Subcutaneous adipose tissue (tissue), 4 donors: Measurements from ENCODE around the gene BICD1. TPM values are rescaled to one million over a fixed set of nuclear protein-coding genes. Genes with fewer than 3 reads are reported as not detected.

Source experiments
- total RNA-seq, 4 donors: library from RNA; depleted of rRNA; stranded (reverse); fragments of >200 nt; gene quantifications; one replicate each; pipeline ENCODE4 v1.1.0, GENCODE V29; 2016
- TF ChIP-seq, protein P1 (sequence below): fragments of 450-650 bp; IDR thresholded peaks from one replicate; pipeline ENCODE4 v1.5.1; 2016; ENCODE audit warnings: low read depth, mild to moderate bottlenecking, control low read depth, antibody characterized with exemption, moderate library complexity

The BICD1 gene
- total RNA-seq, 4 donors from 2014 or later, result 8.2 to 9.6 (median 9.2) TPM

DNA sequence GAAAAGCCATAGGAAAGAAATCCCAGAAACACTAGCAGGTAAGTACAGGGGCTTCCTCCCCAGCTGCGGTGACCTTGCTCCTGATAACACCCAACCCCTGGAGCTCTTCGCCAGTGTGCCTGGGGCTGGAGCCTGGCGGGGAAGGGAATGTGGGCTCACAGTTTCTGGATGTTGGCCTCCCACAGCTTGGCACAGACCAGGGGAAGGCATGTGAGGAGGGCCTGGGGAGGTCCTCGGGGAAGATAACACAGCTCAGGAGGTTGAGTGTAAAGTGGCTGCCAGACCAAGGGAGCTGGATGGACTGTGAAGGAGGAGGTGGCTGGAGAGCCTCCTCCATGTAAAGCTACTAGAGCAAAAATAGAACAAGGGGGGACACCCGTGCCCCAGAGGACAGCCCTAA lies 120.1 kb downstream of the BICD1 start:
- TF ChIP-seq, protein P1, sequence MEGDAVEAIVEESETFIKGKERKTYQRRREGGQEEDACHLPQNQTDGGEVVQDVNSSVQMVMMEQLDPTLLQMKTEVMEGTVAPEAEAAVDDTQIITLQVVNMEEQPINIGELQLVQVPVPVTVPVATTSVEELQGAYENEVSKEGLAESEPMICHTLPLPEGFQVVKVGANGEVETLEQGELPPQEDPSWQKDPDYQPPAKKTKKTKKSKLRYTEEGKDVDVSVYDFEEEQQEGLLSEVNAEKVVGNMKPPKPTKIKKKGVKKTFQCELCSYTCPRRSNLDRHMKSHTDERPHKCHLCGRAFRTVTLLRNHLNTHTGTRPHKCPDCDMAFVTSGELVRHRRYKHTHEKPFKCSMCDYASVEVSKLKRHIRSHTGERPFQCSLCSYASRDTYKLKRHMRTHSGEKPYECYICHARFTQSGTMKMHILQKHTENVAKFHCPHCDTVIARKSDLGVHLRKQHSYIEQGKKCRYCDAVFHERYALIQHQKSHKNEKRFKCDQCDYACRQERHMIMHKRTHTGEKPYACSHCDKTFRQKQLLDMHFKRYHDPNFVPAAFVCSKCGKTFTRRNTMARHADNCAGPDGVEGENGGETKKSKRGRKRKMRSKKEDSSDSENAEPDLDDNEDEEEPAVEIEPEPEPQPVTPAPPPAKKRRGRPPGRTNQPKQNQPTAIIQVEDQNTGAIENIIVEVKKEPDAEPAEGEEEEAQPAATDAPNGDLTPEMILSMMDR, result no peak

DNA sequence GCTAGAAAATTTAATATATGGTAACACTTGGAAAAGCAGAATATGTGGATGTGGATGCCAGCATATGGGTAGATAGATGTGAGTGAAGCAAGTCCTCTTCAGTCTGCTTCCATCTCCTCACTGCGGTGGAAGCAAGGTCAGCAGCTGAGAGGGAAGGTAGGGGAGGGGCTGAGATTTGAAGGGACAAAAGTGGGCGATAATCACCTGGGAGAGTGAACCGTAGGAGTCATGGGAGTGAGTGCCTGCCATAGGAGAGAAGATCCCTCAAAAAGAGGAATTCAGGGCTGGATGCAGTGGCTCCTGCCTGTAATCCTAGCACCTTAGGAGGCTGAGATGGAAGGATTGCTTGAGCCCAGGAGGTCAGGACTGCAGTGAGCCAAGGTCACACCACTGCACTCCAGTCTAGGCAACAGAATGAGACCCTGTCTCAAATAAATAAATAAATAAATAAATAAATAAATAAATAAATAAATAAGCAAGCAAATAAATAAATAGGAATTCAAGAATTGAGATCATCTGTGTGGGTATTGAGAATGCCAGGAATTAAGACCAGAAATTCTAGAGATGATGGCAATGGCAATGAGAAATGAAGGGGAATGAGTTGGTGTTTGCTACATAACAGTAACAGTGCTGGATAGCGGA lies 123.4 kb downstream of the BICD1 start:
- TF ChIP-seq, protein P1, result no peak

GRCh38 chr12:32230613-32230993 lies 124.0 kb downstream of the BICD1 start:
- TF ChIP-seq, protein P1, result no peak

DNA sequence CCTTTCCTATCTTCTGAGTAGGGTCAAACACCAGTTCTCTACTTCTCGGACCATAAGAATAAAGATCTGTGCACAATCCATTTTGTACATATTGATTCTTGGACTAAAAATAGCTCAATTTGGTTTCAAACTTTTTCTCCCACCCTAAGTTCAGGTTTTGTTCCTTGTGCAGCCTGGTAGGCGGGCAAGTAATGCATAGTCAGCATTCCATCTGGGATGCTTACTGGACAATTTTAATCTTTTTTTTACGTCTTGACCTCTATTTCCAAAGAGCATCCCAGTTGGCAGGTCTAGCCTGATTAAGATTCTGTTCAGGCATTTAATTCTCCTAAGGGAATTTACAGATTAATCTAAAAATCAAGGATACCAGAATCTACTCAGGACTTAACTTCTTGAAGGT lies 126.9 kb downstream of the BICD1 start:
- TF ChIP-seq, protein P1, result no peak

DNA sequence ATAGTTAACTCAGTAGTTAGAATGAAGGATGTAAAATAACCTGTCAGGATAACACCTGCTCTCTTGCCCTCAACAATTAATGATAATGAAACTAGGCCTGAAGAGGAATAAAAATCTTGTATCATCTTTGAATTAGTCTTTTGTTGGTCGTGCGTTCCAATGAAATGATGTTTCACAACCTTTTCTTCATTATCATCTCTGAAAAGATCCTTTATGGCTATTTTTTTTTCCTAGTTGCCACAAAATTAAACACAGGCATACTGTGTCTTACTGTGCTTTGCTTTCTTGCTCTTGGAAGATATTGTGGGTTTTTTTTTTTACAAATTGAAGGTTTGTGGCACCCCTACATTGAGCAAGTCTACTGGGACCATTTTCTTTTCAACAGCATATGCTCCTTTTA lies 128.6 kb downstream of the BICD1 start:
- TF ChIP-seq, protein P1, result no peak

DNA sequence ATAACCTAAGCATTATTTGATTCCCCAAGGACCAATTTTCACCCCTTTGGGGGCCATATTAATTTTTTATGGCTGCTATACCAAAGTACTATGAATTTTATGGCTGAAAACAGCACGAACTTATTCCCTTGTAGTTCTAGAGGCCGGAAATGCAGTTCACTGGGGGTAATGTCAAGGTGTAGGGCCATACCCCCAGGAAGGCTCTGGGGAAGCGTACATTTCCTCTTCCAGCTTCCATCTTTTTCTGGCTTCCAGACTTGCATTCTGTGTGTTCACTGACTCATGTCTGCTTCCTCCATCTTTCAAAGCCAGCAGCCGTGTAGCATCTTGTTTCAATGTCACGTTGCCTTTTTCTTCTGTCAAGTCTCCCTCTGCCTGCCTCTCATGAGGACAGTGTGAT lies 133.5 kb downstream of the BICD1 start:
- TF ChIP-seq, protein P1, result no peak

- TF ChIP-seq, protein P1, result no peak
Observed at GRCh38 chr12:32240831-32241230, 134.2 kb downstream of the BICD1 start.
